ENCODE data around the gene OR2V2.
"Not testable (repeated sequence)": the region's sequence is repeated elsewhere in the genome, so short reads cannot be mapped to it uniquely, and the experiment has no call there.

Gene OR2V2

GRCh38 chr5:181142054-181142453 lies 5.3 kb upstream of the OR2V2 start:
- DNase-seq (ENCODE audit: low read depth, low spot score) = no peak

GRCh38 chr5:181145133-181145532 lies 2.3 kb upstream of the OR2V2 start:
- no peak for DNase-seq (ENCODE audit: low read depth, low spot score)

- DNase-seq (ENCODE audit: low read depth, low spot score) = no peak
Observed at GRCh38 chr5:181149355-181149754, 2.0 kb downstream of the OR2V2 start.

- no peak for DNase-seq (ENCODE audit: low read depth, low spot score)
Observed at GRCh38 chr5:181149806-181150733, 2.7 kb downstream of the OR2V2 start.

- DNase-seq (ENCODE audit: low read depth, low spot score) = no peak
Observed at GRCh38 chr5:181151146-181151545, 3.8 kb downstream of the OR2V2 start.

- DNase-seq (ENCODE audit: low read depth, low spot score) = no peak
Observed at GRCh38 chr5:181152406-181152805, 5.0 kb downstream of the OR2V2 start.

GRCh38 chr5:181153814-181154213 lies 6.4 kb downstream of the OR2V2 start:
- DNase-seq (ENCODE audit: low read depth, low spot score) = no peak

GRCh38 chr5:181156758-181157157 lies 9.4 kb downstream of the OR2V2 start:
- no peak for DNase-seq (ENCODE audit: low read depth, low spot score)

GRCh38 chr5:181158869-181159268 lies 11.5 kb downstream of the OR2V2 start:
- no peak for DNase-seq (ENCODE audit: low read depth, low spot score)

- DNase-seq (ENCODE audit: low read depth, low spot score) = no peak
Observed at GRCh38 chr5:181159286-181160151, 12.1 kb downstream of the OR2V2 start.

- DNase-seq (ENCODE audit: low read depth, low spot score) = no peak
Observed at GRCh38 chr5:181160152-181160754, 12.9 kb downstream of the OR2V2 start.

- DNase-seq (ENCODE audit: low read depth, low spot score) = not testable (repeated sequence)
Observed at GRCh38 chr5:181160755-181161533, 13.6 kb downstream of the OR2V2 start.

- DNase-seq (ENCODE audit: low read depth, low spot score) = no peak
Observed at GRCh38 chr5:181161534-181162175, 14.3 kb downstream of the OR2V2 start.

- no peak for DNase-seq (ENCODE audit: low read depth, low spot score)
Observed at GRCh38 chr5:181163487-181164075, 16.2 kb downstream of the OR2V2 start.

- no peak for DNase-seq (ENCODE audit: low read depth, low spot score)
Observed at GRCh38 chr5:181164076-181164952, 16.9 kb downstream of the OR2V2 start.

GRCh38 chr5:181166812-181167733 lies 19.7 kb downstream of the OR2V2 start:
- no peak for DNase-seq (ENCODE audit: low read depth, low spot score)

GRCh38 chr5:181167814-181168488 lies 20.6 kb downstream of the OR2V2 start:
- no peak for DNase-seq (ENCODE audit: low read depth, low spot score)

Measured in iPS DF 19.7 (cell line).